AG08396 (cell line): Measurements from ENCODE around the gene ADARB2.

Experiments used
- DNase-seq: peaks from one replicate; pipeline ENCODE4 v3.0.0; 2012; ENCODE audit warnings: low spot score, mixed read lengths

The ADARB2 gene

DNA sequence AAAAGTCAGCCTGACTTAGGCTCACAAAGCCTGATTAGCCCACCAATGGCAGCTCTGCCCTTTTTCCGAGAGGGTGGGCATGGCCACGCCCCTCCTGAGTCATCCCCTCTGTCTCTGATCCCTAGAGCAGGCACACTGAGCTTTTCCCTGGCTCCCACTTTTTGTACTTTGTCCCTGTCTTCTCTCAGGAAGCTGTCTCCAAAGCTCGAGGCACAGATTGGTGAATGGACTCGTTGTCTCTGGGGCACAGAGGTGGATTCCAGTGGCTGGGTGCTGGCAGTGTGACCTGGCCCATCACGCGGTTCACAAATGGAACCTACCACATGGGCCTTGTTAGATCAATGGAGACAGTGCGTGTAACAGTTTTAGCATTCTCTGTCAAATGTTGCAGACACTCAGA is 367.7 kb downstream of the ADARB2 start:
- no peak for DNase-seq

DNA sequence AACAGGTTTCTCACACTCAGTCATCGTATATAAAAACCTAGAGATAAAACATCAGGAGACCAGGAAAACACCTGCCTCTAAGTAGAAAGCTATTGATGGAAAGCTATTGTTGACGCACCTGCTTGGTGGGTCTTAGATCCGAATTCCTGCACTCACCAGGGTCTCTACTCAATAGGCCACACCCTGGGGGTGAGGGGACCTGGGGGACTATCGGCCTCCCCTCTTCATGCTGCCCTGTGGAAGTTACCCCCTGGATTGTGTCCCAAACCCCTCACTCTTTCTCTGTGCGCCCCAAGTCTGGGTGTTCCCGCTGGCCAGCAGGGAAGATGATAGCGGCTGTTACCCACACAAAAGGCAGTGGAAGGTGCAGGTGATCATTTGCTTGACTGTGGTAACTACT is 368.1 kb downstream of the ADARB2 start:
- DNase-seq = no peak

- no peak for DNase-seq
Measured at GRCh38 chr10:1368842-1369171, 368.5 kb downstream of the ADARB2 start.

- no peak for DNase-seq
Measured at GRCh38 chr10:1367938-1368841, 369.1 kb downstream of the ADARB2 start.

DNA sequence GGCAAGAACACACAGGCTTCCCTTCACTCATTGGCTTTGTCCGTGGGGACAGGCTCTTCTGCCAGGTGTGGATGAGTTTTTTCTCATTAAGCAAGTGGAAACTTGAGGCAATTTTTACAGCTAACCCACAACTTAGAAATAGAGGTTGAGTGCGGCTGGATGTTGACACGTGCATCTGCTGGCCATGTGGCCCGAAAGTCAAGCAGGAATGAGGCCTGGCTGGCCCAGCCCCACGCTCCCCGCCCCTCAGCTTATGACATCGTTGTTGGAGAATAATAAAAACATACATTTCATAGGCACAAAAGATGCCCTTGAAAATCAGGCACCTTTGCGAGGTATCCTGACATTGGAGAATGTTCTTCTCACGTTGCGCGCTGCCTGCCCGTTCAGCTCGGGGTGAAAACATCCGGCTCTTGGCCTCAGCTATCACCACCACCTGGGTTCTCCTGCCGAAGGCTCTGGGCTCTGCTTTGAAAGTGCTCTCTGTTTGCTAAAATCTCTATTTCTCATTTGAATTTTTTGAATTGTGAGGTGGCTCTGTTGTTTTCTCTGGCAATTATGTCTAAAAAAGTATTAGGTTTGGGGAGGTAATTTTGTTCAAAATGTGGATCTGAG is 370.4 kb downstream of the ADARB2 start:
- DNase-seq = no peak

GRCh38 chr10:1366322-1366691 is 371.0 kb downstream of the ADARB2 start:
- no peak for DNase-seq

- DNase-seq = no peak
Measured at GRCh38 chr10:1365540-1366321, 371.6 kb downstream of the ADARB2 start.

DNA sequence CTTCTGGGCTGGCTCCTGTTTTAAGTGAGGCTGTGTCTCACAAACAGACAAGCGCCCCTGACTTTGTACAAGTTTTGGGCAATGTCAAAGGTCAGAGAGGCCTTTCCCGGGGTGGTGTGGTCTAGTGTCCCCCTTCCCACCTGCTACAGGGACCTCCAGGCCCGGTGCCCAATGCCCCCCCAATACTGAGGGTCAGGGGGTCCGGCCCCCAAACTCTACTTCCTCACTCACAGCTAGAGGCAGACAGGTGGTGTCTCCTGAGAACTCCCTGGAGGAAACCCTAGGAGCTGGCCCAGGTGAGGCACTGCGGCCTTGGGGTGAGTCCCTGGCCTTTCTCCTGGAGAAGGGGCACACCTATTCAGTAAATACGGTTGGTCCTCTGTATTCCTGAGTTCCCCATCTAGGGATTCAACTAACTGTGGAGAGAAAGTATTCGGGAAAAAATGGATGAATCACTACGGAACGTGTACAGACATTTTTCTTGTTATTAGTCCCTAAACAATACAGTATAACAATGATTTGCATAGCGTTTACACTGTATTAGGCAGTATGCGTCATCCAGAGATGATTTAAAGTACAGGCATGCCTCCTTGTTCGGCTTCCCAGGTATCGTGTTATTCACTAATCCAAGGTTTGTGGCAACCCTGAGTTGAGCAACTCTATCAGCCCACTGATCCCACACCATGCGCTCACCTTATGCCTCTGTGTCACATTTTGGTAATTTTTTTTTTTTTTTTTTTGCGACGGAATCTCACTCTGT is 373.0 kb downstream of the ADARB2 start:
- no peak for DNase-seq

DNA sequence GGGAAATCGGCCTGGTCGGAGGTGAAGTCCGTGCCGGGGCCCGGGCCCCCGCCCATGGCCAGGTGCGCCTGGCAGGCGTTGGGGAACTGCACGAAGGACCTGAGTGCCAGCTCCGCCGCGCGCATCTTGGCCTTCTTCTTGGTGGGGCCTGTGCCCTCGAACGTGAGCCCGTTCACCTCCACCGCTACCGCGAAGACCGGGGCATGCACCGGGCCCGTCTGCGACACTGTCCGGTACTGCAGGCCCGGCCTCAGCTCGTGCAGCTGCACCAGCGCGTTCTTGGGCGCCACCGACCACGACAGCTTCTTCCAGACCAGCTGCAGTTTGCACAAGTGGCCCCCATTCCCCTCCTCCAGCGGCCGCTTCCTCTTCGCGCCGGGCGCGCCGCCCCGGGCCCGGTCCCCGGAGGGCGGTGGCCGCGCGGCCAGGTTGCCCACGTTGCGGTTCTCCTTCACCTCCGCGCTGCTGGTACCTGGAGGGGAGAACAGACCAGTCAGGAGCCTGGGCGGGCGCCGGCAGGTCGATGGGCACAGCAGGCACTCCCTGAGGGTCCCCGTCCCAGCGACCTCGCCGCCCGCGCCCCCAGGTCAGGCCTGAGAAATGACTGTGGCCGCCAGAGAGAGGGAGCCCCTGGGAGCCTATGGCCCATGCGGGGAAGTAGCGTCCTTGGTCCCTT is 373.7 kb downstream of the ADARB2 start:
- DNase-seq = no peak

DNA sequence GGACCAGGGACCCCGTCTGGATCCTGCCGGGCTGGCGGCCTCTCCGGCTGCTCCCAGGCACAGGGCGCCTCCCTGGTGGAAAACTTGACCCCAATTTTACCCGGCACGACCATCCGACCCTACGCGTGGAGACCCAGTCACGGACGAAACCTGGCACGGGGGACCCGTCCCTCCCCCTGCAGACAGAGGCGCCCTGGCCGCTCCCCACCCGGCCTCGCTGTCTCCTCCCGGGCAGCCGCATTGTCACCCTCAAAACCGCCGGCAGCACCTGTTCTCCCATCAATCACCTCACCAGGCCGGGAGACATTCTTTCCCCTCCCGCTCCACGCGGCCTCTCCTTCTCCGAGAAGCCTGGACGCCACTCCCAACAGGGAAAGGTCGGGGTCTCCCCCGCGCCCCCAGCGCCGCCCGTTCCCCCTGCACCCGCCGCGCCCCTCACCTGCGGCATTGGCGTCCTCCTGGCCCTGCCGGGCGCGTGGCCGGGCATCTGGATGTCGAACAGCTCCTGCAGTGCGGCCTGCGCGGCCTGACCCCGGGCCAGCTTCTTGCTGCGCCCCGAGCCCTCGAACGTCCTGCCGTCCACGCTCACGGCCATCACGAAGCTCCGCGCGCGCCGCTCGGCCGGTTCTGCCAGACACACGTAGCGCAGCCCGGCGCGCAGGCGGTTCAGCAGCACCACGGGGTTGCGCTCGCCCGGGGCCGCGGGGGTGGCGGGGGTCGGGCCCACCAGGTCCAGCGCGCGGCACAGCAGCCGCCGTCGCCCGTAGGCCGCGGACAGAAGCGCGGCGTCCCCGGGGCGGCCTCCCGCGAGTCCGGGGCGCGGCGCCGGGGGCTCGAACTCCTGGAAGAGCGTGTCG is 374.5 kb downstream of the ADARB2 start:
- DNase-seq = no peak

GRCh38 chr10:1361411-1362105 is 375.8 kb downstream of the ADARB2 start:
- DNase-seq = no peak

DNA sequence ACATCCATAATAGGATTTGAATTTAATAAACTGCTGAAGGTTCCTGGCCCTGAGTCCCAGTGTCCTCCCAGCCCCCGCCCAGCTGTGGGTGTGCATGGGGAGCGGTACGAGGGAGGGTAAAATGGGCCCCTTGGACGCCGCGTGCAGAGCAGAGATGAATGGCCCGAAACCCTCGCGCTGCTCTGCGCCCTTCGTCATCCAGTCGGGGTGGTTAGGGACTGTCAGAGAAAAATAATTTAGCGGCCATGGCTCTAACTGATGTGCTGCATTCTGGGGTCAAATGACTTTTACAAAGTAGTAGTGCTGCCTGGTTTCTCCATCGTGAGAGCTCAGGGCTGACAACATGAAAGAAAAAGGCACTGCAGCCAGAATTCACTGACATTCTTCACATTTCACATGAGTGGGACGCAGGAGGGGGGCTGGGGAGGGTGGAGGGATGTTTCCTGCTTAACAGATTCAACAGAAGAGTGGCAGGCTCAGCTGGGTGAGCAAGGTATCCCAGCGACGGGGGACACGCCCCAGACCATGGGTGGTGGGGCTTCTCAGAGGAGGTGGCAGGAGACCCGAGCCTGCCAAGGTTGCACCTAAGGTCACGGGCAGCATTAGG is 376.7 kb downstream of the ADARB2 start:
- no peak for DNase-seq

DNA sequence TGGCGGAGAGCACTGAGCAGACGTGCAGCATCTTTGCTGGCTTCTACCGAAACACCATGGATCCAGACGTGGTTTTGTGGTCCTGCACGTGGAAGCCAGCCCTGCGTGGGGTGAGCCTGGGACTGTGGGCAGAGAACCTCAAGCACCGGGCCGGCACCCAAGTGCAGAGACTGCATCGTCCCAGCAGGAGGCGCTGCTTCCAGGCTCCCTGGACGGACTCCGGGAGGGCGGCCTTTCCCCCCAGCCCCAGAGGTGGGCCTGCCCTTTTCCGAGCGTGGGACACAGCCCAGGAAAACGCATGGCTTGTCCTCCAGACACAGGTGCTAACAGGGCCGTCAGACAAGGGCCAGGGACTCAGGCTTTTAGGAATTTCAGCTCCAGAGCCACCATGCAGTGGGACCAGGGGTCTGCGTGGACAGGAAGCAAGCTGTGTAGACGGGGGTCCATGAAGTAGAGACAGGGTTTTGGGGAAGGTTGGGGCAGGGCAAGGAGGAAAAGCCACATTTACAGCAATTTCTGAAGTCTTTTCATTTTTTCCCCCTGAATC is 377.2 kb downstream of the ADARB2 start:
- no peak for DNase-seq

DNA sequence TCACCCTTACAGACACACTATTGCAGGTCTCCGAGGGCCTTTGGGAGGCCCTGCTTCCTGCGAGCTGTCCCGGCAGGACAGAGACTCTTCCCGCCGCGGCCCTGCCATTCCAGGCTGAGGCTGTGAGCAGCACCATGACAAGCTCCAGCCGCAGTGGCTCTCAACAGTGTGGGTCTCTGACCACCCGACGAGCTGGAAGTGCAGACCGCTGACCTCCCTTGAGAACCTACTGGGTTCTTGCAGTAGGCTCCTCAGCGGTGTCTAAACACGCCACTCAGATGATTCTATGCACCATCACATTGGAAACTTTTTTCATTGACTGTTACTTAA is 377.7 kb downstream of the ADARB2 start:
- DNase-seq = no peak

- DNase-seq = no peak
Measured at GRCh38 chr10:1358860-1359625, 378.3 kb downstream of the ADARB2 start.

- no peak for DNase-seq
Measured at GRCh38 chr10:1358147-1358546, 379.2 kb downstream of the ADARB2 start.

DNA sequence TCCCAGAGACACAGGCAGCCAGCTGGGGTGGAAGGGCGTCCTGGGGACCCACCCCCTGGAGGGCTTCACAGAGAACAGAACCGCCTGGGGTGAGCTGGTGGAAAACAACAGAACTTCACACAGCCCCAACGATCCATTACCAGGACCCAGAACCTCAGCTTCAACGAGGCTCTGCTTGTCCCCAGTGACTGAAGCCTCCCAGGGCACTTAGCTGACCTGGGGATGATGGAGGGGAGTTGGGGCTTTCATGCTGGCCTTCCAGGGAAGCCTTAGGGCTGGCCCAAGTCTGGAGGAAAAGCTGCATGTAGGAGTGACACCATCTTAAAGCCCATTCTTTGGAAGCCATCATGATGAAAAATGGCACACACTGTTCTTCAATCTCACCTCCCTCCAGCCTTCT is 381.0 kb downstream of the ADARB2 start:
- no peak for DNase-seq

GRCh38 chr10:1354809-1355710 is 382.3 kb downstream of the ADARB2 start:
- DNase-seq = no peak
